GM18519 (cell line): ENCODE results near the gene LMX1B.
"Not testable (repeated sequence)": the region's sequence is repeated elsewhere in the genome, so short reads cannot be mapped to it uniquely, and the experiment has no call there.

Experiments used
- ATAC-seq: cut with Tn5 transposase; IDR thresholded peaks from one replicate; pipeline ENCODE4 v1.9.1; 2021; ENCODE audit warnings: mild to moderate bottlenecking, moderate library complexity; ENCODE audit not compliant: unreplicated experiment, low FRiP score

LMX1B gene

DNA sequence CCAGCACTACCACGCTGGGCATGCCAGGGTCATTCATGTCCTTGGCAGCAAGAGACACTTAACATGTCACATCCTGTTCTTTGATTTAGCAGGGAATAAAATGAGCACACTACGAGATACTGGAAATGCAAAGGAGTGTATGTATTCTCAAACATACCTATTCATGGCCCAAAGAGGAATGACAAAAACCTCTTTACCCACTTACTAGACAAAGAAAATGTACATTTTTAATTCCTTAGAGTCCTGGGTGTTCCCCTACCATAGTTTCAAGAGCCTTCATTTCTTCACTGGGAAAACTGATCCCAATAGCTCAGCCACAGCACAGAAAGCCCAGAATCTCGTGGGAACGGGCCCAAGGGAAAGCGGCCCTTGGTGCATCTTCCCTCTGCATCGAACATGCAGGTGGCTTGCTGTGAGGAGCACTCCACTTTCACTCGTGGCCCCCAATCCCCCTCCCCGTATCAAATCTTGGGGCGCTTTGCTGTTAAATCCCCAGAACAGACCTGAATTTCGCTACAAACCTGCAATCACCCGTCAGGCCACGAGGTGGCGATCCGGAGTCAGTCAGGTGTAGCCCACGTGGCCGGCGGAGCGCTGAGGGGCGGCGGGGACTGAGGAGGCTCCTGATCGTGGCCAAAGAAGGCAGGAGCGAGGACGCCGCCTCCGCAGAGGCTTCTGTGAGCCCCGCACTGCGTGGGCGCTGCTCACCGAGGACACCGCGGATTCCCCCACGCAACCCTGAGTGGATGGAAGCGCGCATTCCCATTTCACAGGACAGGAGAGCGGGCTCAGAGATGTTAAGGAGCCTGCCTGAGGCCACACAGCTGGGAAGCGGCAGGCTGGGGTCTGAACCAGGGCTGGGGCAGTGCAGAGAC is 91.4 kb downstream of the LMX1B start:
- ATAC-seq = no peak

DNA sequence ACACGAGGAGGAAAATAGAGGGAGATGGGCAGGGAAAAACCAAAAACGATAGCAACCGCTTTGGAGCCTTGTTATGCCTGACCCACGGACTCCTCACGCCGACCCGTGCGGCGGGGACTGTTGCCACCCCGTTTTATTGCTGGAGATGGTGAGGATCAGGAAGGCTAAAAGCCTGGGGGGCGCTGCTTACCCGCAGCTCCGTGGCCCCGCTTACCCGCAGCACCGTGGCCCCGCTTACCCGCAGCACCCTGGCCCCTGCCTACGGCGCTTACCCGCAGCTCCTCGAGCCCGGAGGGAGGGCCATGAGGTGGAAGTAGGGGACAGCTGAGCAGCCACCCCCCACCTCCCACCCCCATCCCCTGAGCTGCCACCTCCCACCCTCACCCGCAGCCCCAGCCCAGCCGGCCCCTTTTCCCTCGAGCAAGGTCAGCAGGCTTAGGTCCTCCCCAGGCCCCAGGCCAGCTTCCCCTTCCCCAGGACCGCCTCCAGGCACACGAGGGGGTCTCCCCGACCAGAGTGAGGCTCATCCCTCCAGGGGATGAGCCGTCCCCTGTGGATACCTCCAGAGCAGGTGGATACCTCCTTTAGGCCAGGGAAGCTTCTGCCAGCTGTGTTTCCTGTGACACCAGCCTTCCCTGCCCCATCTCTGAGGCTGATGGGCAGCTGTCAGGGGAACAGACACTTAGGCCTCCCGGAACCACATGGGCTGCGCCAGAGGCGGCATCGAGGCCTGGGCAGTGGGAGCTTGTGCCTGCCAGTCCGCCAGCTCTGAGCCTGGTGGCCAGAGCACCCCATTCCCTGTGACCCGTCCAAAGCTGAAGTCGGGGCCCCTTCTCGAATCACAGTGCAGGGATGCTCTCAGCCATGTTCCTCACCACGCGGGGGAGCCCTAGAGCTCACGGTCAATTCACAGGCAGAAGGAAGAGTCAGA is 92.3 kb downstream of the LMX1B start:
- no peak for ATAC-seq

DNA sequence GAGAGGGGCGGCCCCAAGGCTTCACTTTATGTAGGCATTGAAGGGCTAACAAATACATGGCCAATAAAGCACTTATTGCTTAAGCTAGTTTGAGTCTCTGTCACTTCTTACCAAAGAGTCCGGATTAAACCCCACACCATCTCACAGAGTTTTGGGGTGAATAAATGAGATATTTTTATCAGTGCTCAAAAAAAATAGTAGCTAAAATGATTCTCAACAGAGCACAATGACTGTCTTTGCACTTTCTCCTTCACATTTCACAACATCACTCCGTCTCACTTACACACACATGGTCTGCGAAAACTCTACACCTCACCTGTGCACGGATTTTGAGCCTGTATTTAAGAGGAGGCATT is 92.9 kb downstream of the LMX1B start:
- no peak for ATAC-seq

DNA sequence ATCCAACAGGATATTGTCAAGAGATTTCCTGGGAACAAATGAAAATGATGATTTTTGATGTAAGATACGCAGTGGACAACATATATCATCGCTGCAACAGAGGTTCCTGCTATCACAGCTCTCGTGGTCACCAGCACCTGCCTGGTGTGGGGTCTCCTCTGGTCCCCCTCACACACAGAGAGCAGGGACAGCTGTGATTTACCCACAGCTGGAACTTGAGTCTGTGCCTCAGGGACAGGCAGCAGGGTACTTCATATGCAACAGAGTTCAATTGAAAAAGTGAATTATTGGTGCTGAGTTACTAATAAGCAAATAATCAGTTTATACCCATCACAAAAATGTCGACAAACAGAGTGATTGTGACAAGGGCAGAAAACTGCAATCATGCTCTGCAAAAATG is 93.4 kb downstream of the LMX1B start:
- no peak for ATAC-seq

DNA sequence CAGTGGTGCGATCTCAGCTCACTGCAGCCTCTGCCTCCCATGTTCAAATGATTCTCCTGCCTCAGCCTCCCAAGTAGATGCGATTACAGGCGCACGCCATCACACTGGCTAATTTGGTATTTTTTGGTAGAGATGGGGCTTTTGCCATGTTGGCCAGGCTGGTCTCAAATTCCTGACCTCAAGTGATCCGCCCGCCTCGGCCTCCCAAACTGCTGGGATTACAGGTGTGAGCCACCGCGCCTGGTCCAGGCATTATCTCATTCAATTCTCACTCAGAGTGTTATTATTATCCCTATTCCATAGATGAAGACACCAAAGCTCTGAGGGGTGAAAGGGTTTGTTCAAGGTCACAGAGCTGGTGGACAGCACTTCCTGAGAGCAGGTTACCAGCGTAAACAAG is 94.0 kb downstream of the LMX1B start:
- not testable (repeated sequence) for ATAC-seq

DNA sequence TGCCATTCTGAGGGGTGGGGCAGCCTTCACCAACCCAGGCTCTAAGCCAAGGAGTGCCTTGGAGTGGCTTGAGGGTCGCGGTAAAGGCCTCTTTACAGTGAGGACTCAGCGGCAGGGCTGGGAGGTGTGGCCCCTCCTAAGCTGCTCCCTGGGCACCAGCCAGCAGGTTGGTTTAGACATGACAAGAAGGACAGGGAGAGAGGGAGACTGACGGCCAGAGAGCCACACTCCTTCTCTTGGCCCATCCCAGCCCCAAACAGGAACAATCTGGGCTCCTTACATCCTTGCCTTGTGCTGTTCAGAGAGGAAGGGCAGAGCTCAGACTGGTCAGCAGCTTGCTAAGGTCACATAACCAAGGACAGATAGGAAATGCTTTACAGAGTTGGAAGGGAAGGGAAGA is 94.5 kb downstream of the LMX1B start:
- ATAC-seq = no peak

DNA sequence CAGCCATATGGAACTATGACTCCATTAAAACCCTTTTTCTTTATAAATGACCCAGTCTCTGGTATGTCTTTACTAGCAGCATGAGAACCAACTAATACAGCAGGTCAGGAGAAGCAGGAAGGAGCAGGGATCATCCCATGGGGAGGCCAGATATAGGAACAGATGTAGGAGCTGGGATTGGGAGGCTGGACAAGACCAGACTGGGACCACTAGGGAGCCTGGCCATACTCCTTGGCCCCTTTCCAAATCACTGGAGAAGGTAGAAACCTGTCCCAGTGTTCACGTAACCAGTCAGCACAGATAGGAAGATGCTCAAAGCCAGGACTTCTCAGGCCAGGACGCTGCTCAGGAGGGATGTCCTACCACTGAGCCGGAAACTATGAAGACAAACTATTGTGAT is 95.5 kb downstream of the LMX1B start:
- ATAC-seq = no peak

DNA sequence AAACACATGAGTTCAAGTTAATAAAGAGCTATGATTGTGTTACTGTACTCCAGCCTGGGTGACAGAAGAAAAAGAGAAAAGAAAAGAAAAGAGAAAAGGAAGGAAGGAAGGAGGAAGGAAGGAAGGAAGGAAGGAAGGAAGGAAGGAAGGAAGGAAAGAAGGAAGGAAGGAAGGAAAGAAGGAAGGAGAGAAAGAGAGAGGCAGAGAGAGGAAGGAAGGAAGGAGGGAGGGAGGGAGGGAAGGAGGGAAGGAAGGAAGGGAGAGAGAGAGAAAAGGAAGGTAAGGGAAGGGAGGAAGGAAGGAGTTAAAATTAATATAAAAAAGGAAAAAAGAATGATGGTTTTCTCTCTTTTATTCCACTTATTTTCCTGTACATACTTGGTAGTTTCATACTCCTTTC is 101.7 kb downstream of the LMX1B start:
- no peak for ATAC-seq

DNA sequence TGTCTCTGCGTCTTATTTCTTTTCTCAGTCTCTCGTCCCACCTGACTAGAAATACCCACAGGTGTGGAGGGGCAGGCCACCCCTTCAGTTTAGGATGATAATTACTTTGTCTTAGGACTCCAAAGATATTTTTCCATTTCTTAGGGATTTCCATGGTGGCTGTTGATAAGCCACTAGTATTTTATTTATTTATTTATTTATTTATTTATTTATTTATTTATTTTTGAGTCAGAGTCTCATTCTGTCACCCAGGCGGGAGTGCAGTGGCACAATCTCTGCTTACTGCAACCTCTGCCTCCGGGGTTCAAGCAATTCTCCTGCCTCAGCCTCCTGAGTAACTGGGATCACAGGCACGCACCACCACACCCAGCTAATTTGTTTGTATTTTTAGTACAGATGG is 103.7 kb downstream of the LMX1B start:
- not testable (repeated sequence) for ATAC-seq

DNA sequence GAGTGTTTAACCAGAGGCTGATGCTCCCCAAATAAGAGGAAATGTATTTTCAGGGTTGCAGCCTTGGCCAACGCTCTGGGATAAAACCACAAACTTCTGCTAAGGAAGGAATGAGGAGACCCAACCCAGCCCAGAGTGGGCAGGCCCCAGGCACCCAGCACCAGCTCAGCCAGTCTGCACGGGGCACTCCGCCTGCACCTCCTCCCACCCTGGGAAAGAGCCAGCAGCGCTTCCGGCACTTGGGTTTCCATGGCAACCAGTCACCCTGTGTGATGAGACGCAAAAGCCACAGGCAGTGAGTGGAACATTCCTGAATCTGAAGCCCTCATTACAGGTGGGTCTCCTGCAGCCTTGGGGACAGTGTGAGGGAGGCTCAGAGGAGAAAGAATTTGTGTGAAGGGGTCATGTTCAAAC is 105.9 kb downstream of the LMX1B start:
- ATAC-seq = no peak

DNA sequence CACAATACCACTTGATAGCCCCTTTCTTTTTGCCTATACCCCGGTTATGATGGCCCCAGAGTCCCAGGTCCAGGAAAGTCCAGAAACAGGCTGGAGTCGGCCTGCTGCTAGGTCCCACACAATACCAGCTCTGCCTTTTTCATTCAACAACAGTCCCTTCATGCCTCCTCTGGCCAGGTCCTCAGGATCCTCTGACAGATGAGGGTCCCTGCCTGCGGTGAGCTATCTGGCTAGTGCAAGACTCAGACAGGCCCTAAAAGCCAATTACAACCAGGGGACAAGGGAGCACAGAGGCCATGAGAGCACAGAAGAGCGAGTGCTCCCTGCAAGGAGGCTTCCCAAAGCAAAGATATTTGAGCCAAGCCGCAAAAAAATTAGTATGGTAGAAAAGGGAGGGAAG is 106.3 kb downstream of the LMX1B start:
- no peak for ATAC-seq

DNA sequence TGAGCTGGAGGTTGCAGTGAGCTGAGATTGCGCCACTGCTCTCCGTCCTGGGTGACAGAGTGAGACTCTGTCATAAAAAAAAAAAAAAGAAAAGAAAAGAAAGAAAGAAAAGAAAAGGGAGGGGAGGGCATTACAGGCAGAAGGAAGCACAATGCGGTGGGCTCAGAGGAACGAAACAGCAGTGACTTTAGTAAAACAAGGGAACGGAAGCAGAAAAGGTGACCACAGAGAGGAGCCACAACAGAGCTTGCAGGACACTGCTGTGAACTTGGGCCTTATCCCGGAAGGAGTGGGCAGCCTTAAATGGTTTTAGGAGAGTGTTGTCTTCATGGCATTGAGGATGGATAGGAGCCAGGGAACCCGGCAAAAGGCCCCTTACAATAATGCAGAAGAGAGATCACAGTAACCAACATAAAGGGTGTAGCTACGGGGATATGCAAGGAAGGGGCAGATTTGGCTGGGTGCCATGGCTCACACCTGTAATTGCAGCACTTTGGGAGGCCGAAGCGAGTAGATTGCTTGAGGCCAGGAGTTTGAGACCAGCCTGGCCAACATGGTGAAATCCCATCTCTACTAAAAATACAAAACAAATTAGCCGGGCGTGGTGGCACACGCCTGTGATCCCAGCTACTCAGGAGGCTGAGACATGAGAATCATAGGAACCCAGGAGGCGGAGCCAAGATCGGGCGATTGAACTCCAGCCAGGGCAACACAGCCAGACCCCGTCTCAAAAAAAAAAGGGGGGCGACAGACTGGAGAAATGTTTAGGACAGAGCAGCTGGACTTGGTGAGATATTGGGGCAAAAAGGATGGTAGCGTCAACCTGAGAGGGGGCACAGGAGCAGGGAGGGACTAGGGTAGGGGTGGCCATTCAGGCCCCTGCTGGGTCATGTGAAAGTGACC is 107.2 kb downstream of the LMX1B start:
- ATAC-seq = no peak

DNA sequence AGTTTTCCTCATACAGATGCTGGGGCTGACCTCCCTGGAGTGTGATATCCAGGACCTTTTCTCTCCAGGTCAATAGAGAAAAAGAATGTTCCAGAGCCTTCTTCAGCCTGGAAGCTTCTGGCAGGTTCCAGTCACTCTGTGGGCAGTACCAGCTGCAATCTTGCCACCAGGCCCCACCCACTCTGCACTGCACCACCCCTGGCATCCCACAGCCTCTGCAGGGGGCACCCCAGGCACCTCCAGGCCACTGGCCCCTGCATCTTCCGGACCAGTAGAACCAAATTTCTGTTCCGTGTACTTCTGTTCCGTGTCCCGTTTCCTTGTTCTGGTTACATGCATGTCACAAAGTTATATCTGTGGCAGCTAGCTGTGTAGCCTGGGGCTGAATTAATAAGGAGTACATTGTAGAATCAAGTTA is 107.8 kb downstream of the LMX1B start:
- ATAC-seq = no peak

DNA sequence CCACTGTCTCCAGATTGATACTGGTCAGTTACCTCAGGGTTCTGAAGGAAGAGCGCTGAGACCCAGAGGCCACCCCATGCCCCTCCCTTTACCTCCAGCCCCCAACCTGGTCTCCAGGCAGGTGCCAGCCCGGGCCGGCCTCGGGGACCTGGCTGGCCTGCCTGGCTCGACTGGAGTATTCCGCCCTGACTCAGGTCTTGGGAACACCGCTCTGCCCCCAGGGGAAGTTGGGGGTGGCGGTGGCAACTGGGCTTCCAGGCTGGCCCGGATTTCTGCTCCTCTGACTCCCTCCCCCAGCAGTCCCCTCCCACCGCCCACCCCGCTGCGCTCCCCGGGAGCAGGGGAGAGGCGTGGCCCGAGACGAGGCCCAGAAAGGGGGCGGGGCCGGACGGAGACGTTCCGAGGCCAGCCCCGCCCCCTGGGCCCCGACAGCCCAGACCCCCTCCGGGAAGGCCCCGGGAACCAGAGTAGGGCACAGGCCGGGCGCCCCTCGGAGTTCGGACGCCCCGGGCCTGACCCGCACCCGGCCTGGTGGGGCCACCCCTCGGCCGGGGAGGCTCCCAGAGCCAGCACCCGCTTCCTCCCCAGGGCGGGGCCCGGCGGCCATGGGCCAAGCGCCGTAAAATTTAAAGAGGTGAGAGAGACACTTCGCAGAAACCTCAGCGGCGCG is 108.7 kb downstream of the LMX1B start:
- peak; percentile 63 for ATAC-seq

DNA sequence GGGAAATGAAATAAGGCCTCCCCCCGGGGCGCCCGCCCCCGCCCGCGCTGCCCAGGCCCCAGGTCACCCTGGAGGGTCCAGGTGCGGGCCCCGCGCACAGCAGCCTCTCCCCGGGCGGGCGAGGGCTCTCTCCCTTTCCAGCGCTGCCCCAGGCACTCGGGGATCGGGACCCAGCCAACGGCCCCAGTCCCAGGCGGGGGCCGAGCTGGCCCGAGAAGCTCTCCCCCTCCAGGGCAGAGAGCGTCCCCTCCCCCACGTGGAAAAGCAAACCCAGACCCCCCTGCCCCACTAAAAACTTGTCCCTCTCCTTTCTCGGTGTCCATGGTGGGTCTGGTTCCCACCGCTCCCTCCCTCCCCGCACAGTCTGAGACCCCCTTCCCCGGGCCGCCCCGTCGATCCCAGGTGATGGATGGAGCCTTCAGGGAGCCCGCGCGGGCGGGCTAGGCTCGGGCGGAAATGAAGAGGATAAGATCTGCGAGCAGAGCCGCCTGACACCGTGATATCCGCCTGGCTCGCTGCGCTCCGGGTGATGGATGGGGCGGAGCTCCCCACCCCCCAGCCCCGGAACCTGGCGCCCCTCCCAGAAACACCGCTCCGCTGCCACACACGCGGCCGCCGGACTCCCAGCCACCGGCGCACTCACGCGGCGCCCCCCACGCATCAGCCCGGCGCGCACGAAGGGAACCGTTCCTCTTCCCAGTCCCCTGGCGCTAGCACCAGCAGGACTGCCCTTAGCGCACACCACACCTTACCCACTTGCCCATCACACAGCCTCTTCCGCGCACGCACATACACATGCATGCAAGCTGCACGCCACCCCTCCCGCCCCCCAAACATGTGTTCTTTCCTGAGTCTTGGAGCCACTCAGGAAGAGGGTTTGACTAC is 109.4 kb downstream of the LMX1B start:
- no peak for ATAC-seq

DNA sequence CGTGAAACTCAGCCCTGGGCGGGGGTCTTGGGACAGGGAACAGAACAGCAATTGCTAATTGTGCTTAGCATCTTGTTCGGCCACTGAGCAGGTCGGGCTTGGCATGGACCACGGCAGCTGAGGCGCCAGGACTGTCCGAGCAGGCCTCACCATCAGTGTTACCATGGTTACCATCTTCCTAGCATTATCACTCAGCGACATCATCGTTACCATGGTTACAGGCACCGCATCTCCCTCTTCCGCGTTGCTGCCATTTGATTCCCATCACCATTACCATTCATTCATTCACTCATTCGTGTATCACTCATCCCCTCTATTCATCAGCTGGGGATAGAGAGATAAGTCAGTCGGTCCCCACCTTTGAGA is 110.1 kb downstream of the LMX1B start:
- ATAC-seq = no peak

DNA sequence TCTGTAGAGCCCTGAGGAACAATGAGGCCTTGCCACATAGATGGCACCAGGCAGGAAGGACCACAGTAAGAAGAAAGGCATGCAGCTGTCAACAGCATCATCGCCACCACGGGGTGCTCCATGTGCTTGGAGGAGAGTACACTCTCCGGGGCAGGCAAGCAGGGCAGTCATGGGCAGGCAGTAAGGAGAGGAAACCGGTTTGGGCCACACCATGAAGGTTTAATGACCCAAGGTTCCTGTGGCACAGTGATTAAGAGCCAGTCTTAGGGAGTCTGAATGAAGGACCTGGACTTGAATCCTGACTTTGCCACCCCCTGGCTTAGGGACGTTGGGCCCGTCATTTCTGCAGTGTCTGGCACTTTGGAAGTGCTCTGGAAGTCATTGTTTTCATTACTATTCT is 110.5 kb downstream of the LMX1B start:
- no peak for ATAC-seq

DNA sequence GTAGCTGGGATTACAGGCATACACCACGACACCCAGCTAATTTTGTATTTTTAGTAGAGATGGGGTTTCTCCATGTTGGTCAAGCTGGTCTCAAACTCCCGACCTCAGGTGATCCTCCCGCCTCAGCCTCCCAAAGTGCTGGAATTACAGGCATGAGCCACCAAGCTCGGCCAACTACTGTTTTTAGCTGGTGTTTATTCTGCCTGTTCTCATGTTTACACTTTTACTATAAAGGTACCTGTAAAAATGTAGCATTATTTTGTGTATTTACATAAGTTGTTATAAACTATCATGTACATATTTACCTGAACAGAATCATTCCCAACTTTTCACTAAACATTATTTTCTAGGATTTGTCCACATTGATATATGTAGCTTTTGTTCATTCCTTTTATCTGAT is 111.8 kb downstream of the LMX1B start:
- ATAC-seq = not testable (repeated sequence)

DNA sequence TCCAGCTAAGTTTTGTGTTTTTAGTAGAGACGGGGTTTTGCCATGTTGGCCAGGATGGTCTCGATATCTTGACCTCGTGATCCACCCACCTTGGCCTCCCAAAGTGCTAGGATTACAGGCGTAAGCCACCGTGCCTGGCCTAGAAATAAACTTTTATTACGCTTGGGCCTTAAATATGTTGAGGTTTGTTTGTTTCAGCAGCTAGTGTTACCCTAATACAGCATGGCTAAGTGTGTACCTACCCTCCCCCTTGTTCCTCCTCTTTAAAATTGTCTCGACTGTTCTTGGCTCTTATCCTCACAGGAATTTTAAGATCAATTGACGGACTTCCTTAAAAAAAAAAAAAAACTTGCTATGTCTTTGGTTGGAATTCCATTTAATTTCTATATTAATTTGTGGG is 114.5 kb downstream of the LMX1B start:
- ATAC-seq = not testable (repeated sequence)
